Neuron (in vitro differentiated cells): Measurements from ENCODE around the gene AUH.

Experiments used
- H2AFZ ChIP-seq: one replicate; pipeline ENCODE4 v1.6.1; 2013; ENCODE audit warnings: low read depth, mild to moderate bottlenecking, inconsistent platforms, low read length, moderate library complexity
- H3K27me3 ChIP-seq: one replicate; pipeline ENCODE4 v1.6.1; 2013; ENCODE audit warnings: low read length; ENCODE audit not compliant: insufficient read depth
- H3K36me3 ChIP-seq: one replicate; pipeline ENCODE4 v1.6.1; 2013; ENCODE audit warnings: low read length; ENCODE audit not compliant: insufficient read depth
- H3K4me1 ChIP-seq: one replicate; pipeline ENCODE4 v1.6.1; 2013; ENCODE audit warnings: low read length; ENCODE audit not compliant: insufficient read depth
- H3K4me3 ChIP-seq: 2 replicates; pipeline ENCODE4 v1.5.1; 2013; ENCODE audit warnings: mild to moderate bottlenecking, low read length, moderate library complexity
- H3K9me3 ChIP-seq: one replicate; pipeline ENCODE4 v1.6.1; 2013; ENCODE audit warnings: low read length

The AUH gene

DNA sequence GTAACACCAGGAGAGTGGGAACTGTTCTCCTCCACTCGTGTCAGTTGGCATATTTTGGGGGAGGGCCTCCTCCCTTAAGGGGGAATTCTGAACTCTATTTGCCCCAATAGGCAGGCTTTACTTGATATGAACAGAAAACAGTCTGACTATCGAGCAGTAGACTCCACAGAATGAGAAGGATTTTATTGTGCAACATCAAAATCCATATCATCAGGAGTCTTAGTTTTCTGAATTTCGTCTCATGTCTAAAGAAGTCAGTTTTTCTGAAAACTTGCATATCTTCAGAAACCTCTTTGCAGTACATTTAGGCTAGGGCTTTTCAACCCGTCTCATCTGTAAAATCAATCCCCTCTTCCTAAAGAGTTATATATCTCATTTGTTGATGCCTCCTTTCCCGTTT is 96.2 kb downstream of the AUH start:
- H3K4me1 ChIP-seq = peaks cover 6% of the 10 kb centered on the region
- no peak overlapping the region for H2AFZ ChIP-seq
- no peak overlapping the region for H3K4me3 ChIP-seq
- no peaks in the 10 kb centered on the region for H3K36me3 ChIP-seq
- H3K9me3 ChIP-seq = no peaks in the 10 kb centered on the region
- no peaks in the 10 kb centered on the region for H3K27me3 ChIP-seq

DNA sequence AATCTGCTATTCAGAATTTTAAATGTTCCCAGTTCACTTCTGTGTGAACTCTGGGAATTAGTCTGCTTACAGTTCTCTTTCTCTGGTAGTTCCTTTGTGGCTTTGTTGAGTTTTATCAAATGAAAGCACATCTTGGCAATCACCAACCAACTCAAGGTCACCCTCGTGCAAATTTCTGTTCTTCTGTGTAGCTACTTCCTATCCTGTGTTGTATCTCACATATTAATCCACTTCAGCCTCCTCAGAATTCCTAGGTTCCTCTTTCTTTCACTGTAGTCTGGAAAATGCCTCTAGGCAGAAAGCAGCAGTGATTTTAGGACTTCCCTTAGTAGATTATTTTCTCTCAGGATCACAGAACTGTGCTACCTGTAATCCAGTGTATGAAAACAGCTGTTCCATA is 100.3 kb downstream of the AUH start:
- Histone ChIP-seq H2AFZ (no peak overlapping the region), H3K4me3 (no peak overlapping the region), H3K9me3 (no peaks in the 10 kb centered on the region), H3K4me1 (no peaks in the 10 kb centered on the region), H3K36me3 (no peaks in the 10 kb centered on the region), H3K27me3 (no peaks in the 10 kb centered on the region)

DNA sequence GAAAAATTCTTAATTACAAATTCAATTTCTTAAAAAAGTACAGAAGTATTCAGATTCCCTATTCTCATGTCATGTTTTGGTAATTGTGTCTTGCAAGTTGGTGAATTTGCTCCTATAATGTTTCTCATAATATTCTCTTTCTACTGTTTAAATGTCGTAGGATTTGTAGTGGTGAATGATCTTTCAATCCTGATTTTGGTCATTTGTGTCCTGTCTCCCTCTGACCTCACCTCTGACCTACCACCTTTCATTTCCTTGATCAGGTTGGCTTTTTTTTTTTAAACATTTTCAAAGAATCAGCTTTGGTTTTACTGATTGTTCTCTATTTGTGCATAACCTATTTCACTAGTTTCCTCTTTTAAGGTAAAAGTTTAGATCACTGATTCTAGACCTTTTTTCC is 102.6 kb downstream of the AUH start:
- Histone ChIP-seq H3K36me3 (no peaks in the 10 kb centered on the region), H3K4me3 (no peak overlapping the region), H3K27me3 (no peaks in the 10 kb centered on the region), H3K9me3 (no peaks in the 10 kb centered on the region), H2AFZ (no peak overlapping the region), H3K4me1 (no peaks in the 10 kb centered on the region)

DNA sequence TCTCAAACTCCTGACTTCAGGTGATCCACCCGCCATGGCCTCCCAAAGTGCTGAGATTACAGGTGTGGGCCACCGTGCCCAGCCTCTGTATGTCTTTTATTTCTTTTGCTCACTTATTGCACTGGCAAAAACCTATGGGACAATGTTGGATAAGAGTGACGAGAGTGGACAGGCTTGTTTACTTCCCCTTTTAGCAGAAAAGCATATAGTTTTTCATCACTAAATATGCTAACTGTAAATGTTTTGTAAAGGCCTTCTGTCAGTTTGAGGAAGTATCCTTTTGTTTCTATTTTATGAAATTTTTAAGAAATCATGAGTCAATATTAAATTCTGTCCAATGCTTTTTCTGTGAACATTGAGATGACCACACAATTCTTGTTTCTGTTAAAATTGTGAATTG is 103.3 kb downstream of the AUH start:
- no peak overlapping the region for H2AFZ ChIP-seq
- H3K27me3 ChIP-seq = no peaks in the 10 kb centered on the region
- H3K4me3 ChIP-seq = no peak overlapping the region
- no peaks in the 10 kb centered on the region for H3K4me1 ChIP-seq
- H3K9me3 ChIP-seq = no peaks in the 10 kb centered on the region
- no peaks in the 10 kb centered on the region for H3K36me3 ChIP-seq

DNA sequence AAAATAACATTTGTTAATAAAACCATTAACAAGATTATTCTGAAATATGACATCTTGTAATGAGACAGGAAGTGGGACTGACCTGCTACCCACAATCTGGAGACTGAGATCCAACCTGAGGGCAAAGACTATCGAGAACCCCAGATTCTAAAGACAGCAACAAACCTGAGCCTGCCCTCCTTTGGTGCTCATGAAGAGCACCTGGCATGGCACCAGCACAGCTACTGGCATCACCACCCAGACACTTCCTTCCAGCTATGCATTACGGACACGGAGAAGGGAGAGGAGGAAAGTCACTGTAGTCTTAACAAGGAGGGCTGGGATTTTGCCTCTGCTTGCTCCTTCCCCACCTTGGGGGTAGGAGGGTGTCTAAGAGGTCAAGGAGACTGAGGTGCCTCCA is 105.5 kb downstream of the AUH start:
- no peaks in the 10 kb centered on the region for H3K36me3 ChIP-seq
- H2AFZ ChIP-seq = no peak overlapping the region
- H3K9me3 ChIP-seq = no peaks in the 10 kb centered on the region
- no peaks in the 10 kb centered on the region for H3K27me3 ChIP-seq
- no peaks in the 10 kb centered on the region for H3K4me1 ChIP-seq
- no peak overlapping the region for H3K4me3 ChIP-seq

DNA sequence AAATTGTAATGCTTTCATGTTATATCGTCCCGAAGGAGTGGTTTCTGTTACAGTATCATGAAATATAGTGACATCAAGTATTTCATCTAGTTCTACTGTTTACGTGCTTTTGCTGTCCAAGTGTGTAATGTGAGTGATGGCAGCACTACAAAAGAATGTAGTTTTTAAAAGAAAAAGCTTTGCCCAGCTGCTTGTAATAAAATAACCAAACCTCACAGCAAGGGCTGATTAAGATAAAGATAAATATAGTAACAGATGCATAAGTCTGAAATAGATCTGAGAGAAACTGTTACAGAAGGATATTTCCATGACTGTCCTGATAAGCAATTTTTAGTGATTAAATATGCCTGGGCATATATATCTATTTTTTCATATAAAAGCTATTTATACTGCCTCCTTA is 106.4 kb downstream of the AUH start:
- Histone ChIP-seq H3K4me1 (no peaks in the 10 kb centered on the region), H3K27me3 (no peaks in the 10 kb centered on the region), H3K4me3 (no peak overlapping the region)

DNA sequence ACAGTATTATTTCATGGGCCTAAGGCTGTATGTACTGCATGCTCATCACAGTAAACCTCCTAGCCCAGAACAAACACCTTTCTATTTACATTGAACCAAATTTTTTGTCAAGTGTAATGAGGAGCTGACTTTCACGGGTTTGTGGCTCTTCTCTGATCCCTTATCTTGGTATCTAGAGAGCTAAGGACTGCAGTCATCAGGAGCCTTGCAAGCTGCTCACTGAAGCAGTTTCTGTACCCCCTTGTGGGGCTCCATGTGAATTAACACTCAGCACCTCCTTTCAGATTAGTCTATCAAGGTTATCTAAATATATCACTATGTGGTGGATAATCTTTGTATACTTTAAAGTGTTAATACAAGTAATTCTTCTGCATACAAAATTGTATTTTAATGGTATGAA is 108.2 kb downstream of the AUH start:
- Histone ChIP-seq H3K36me3 (no peaks in the 10 kb centered on the region), H3K9me3 (no peaks in the 10 kb centered on the region), H3K27me3 (no peaks in the 10 kb centered on the region), H2AFZ (no peak overlapping the region), H3K4me3 (no peak overlapping the region), H3K4me1 (no peaks in the 10 kb centered on the region)

More for the DNA sequence above, 106.4 kb downstream of the AUH start:
- no peak overlapping the region for H2AFZ ChIP-seq
- no peaks in the 10 kb centered on the region for H3K36me3 ChIP-seq
- no peaks in the 10 kb centered on the region for H3K9me3 ChIP-seq

DNA sequence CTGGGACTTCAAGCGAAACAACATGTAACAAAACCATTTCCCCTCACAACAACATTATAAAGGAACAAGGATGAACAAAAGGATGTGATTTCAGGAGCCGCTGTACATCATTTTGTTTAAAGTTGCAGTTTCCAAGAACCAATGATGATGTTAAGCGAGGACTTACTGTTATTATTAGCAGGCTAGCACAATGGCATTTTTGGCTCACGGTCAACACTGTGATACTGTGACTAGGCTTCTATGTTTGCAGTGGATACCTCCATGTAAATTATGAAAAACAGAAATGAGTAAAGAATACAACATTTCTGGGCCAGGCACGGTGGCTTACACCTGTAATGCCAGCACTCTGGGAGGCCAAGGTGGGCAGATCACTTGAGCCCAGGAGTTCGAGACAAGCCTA is 113.0 kb downstream of the AUH start:
- Histone ChIP-seq H3K36me3 (no peaks in the 10 kb centered on the region), H3K4me3 (no peak overlapping the region), H2AFZ (no peak overlapping the region), H3K4me1 (peaks cover 10% of the 10 kb centered on the region), H3K27me3 (no peaks in the 10 kb centered on the region), H3K9me3 (no peaks in the 10 kb centered on the region)

DNA sequence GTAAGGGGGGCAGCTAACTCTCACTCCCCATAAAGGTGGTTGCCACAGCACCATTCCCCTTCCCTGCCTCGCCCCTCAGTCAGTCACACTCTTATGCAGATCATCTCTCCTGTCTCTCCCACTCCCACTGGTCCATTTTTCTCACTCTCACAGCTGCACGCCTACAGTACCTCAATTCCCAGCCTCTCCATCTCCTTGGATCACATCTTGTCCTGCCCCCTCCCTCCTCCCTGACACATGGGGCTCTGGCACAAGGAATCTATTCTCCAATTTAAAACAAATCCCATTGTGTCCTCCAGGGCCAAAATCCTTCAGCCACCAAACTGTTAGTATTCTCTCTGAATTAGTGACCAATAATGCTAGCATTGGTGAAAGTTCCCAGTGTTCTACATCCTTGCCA is 114.4 kb downstream of the AUH start:
- Histone ChIP-seq H3K4me1 (peaks cover 10% of the 10 kb centered on the region), H3K36me3 (no peaks in the 10 kb centered on the region), H2AFZ (no peak overlapping the region), H3K4me3 (no peak overlapping the region), H3K27me3 (no peaks in the 10 kb centered on the region), H3K9me3 (no peaks in the 10 kb centered on the region)

DNA sequence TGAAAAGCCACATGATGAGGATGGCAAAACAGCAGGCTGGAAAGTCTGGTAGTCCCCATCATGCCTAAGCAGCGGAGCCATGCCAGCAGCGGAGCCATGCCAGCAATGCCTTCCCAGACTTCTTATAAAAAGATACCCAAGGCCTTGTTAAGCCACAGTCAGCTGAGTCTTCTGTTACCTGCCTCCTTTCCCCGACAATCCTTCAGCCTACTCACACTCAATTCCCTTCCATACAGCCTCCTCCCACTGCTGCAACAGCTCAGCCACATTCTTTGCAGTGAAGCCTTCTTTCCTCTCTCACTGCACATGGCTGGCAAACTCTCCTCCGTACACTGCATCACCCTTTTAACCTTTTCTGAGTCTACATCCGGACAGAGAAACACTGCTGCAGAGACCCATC is 114.9 kb downstream of the AUH start:
- Histone ChIP-seq H3K36me3 (no peaks in the 10 kb centered on the region), H3K9me3 (no peaks in the 10 kb centered on the region), H2AFZ (no peak overlapping the region), H3K4me3 (no peak overlapping the region), H3K4me1 (peaks cover 10% of the 10 kb centered on the region), H3K27me3 (no peaks in the 10 kb centered on the region)

DNA sequence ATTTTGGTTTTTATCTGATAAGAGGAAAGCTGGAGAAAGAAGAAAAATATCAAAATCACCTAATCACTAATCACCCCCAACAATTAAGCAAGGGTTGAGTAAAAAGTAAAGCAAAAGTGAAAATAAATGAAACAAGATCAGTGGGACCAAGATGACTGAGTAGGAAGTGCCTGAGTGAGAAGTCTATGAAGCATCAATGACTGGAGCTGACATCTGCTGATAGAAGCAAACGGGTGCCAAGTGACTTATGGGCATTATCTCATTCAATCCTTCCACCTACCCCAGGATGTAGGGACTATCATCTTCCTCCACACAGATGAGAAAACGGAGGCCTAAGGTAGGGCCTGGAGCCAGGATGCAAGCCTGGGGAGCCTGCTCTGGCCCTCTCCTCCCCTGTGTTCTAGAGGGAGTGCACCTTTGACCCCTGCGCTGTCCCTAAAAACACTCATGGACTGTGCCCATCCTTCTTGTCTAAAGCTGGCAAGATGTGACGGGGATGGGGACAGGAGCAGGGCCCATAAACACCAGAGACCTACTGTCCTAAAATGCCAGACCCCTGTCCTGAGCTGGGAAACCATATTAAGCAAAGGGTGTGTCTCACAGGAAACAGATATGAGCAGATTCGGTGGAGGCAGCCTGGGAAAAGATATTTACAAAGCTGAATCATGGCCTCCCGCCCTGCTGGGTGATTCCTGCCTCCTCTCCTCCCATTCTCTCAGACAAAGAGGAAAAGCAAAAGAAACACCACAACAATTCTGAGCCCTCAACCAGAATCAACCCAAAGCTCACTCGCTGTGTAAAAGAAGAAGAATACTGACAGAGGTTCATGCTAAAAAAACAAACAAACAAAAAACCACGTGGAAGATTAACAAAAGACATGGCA is 116.0 kb downstream of the AUH start:
- no peak overlapping the region for H2AFZ ChIP-seq

DNA sequence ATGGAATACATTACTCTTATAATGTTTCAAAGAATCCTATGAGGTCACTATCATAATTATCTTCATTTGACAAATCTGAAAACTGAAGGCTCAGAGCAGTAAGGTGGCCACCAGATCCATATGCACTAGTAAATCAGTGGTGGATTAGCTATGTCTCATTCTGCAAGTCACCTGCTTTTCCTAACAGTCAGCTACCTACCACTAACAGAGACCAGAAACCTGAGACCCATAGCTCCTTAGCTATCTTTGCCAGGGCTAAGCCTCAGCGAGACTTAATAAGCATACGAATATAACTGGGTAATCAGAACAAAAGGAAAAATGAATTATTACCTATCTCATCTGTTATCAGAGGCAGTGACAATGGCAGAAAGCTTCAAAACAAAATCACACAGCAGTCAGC is 118.7 kb downstream of the AUH start:
- Histone ChIP-seq H3K4me1 (peaks cover 10% of the 10 kb centered on the region), H2AFZ (no peak overlapping the region), H3K4me3 (no peak overlapping the region)

More for the DNA sequence above, 116.0 kb downstream of the AUH start:
- H3K4me3 ChIP-seq = no peak overlapping the region
- H3K4me1 ChIP-seq = peaks cover 10% of the 10 kb centered on the region
- H3K9me3 ChIP-seq = no peaks in the 10 kb centered on the region
- no peaks in the 10 kb centered on the region for H3K27me3 ChIP-seq
- no peaks in the 10 kb centered on the region for H3K36me3 ChIP-seq

DNA sequence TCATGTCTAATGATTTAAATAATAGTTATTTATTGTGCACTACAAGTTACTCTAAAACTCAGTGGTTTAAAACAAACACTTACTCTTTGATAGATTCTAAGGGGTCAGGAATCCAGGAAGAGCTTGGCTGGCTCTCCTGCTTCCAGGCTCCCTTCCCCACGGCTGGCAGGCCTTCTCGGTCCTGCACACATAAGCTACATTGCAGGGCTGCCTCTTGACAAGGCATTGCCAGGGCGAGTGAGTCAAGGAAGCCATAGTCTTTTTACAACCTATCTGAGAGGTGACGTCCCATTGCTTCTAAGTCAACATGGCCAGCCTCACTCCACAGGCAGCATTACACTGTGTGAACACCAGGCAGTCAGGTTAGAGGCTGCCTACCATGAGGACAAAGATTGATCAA is 119.8 kb downstream of the AUH start:
- Histone ChIP-seq H2AFZ (no peak overlapping the region), H3K4me1 (peaks cover 10% of the 10 kb centered on the region), H3K27me3 (no peaks in the 10 kb centered on the region), H3K9me3 (no peaks in the 10 kb centered on the region), H3K4me3 (no peak overlapping the region), H3K36me3 (no peaks in the 10 kb centered on the region)

More for the DNA sequence above, 118.7 kb downstream of the AUH start:
- H3K9me3 ChIP-seq = no peaks in the 10 kb centered on the region
- no peaks in the 10 kb centered on the region for H3K36me3 ChIP-seq
- no peaks in the 10 kb centered on the region for H3K27me3 ChIP-seq
